Endometrium (tissue), 2 donors: Measurements from ENCODE around the gene SPP1.
"Not testable (repeated sequence)": the region's sequence is repeated elsewhere in the genome, so short reads cannot be mapped to it uniquely, and the experiment has no call there.

ENCODE experiments used
- FAIRE-seq: peaks from 2 replicates; lab custom pipeline; 2012; peaks lifted over from hg19 to GRCh38; lab: Jason Lieb, UNC
- donor health status: control.
- donor health status: control.

The SPP1 gene

DNA sequence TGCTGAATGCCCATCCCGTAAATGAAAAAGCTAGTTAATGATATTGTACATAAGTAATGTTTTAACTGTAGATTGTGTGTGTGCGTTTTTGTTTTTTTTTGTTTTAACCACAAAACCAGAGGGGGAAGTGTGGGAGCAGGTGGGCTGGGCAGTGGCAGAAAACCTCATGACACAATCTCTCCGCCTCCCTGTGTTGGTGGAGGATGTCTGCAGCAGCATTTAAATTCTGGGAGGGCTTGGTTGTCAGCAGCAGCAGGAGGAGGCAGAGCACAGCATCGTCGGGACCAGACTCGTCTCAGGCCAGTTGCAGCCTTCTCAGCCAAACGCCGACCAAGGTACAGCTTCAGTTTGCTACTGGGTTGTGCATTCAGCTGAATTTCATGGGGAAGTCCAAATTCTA lies at the start of gene SPP1:
Gene SPP1, plus strand, starts transcription at position 249 of the 400 bp plus-strand sequence. CDS start 1,182 bp downstream, outside the sequence.
- FAIRE-seq: no peak

DNA sequence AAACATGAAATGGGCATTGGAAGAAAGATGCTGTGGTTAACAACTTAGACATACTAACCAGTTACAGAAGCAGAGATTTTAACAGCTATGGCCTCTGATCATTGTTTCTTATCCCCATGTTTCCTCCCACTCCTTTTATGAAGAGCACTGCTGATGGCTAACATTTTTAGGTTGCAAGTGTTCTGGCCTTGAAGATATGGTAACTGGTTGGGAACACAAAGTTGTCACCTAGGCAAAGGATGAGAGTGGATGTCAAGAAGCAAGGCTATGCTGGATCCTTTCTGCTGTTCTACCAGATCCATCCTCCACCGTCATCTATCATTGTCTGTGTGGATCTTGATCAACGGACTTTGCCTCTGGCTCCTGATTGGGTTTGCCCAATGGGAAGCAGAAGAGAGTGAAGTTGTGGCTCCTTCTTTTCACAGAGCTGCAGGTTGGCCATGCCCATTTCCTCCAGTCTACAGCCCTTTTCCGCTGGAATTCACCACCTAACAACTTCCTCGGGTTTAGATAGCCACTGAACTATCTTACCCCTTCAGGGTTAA lies 48.9 kb upstream of the SPP1 start:
- no peak for FAIRE-seq

DNA sequence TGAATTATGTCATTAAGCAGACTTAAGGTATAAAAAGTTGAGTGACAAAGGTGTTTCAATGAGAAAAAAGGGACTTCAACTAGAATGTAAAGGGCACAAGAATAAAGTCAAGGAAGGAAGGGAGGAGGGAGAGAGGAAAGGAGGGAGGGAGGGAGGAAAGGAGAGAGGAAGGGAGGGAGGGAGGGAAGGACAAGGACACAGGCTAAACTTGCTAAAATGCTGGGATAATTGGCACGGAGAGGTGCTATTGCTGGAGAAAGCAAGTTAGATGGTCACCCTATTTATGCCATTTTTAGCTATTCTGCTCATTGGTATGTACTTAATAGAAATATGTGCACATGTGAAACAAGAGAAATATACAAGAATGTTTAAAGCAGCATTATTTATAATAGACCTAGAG lies 44.9 kb upstream of the SPP1 start:
- no peak for FAIRE-seq

DNA sequence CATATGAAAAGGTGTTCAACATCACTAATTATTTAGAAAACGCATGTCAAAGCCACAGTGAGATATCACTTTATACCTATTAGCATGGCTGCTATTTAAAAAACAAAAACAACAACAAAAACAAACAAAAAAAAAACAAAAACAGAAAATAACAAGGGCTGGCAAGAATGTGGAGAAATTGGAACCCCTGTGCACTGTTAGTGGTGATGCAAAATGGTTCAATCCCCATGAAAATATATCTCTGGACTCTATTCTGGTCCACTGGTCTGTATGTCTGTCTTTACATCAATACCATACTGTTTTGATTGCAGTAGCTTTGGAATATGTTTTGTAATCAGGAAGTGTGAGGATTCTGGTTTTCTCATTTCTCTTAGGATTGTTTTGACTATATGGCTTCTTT lies 43.6 kb upstream of the SPP1 start:
- no peak for FAIRE-seq

DNA sequence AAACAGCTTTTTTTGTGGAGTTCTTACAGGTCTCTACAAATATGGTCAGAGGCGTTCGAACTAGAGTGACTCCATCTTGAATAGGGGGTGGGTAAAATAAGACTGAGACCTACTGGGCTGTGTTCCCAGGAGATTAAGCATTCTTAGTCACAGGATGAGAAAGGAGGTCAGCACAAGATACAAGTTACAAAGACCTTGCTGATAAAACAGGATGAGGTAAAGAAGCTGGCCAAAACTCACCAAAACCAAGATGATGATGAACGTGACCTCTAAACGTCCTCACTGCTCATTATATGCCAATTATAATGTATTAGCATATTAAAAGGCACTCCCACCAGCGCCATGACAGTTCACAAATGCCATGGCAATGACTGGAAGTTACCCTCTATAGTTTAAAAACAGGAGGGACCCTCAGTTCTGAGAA lies 42.8 kb upstream of the SPP1 start:
- no peak for FAIRE-seq

DNA sequence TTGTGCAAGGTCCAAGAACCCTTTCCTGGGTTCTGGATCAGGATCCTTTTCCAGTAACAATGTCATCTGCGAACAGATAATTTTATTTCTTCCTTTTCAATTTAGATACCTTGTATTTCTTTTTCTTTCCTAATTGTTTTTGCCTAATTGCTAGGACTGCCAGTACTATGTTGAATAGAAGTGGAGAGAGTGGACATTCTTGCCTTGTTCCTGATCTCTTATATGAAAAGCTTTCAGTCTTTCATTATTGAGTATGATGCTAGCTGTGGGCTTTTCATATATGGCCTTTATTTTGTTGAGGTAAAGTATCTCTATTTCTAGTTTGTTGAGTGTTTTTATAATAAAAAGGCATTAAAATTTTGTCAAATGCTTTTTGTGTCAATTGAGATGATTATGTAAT lies 42.2 kb upstream of the SPP1 start:
- FAIRE-seq: no peak

DNA sequence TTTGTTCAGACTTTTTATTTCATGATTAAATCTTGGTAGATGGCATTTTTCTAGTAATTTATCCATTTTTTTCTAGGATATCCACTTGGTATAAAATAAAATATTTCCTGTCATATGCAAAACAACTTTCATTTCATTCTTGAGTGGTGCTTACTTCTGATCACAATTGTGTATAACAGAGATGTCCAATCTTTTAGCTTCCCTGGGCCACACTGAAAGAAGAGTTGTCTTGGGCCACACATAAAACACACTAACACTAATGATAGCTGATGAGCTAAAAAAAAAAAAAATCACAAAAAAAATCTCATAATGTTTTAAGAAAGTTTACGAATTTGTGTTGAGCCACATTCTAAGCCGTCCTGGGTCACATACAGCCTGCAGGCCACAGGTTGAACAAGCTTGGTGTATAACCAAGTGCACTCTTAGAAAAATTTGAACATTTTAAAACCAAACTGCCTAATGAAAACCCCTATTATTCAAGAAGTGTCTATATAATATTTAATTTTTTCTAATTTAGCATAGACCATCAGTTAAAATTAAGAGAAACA lies 41.3 kb upstream of the SPP1 start:
- no peak for FAIRE-seq

DNA sequence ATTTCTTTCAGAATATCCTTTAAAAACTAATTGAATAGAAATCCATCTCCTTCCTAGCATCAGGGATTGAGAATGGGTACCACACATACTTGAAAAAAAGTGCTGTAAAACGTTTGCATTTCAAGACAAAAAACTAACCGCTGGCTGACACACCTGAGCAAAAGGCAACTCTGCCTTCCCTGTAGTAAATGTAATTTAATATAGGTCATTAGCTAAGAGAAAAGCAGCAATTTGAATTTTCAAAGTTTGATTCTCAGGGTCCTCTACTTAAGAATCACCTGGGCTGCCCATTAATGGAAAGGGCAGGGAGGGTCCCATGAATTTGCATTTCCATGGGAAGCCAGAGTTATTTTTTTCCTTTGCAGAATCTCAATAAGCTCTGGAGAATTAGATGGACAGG lies 40.5 kb upstream of the SPP1 start:
- no peak for FAIRE-seq

DNA sequence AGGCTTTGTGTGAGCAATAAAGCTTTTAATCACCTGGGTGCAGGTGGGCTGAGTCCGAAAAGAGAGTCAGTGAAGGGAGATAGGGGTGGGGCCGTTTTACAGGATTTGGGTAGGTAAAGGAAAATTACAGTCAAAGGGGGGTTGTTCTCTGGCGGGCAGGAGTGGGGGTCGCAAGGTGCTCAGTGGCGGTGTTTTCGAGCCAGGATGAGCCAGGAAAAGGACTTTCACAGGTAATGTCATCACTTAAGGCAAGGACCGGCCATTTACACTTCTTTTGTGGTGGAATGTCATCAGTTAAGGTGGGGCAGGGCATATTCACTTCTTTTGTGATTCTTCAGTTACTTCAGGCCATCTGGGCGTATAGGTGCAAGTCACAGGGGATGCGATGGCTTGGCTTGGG lies 39.6 kb upstream of the SPP1 start:
- FAIRE-seq: not testable (repeated sequence)

DNA sequence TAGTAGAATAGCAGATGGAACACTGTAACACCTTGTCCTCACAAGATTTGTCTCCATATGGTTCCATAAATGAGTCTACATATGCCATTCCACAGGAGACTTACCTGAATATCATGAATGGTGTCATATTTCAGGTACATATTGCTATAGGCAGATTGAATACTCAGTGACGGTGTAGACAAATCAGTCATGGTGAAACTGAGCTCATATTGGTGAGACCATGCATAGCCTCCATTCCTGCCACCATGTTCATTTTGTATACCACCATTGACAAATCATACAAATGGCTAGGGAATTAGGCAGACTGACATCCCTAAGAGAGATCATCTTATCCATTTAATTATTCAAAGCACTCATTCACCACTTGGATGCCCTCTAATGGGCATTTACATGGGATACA lies 38.0 kb upstream of the SPP1 start:
- FAIRE-seq: no peak

DNA sequence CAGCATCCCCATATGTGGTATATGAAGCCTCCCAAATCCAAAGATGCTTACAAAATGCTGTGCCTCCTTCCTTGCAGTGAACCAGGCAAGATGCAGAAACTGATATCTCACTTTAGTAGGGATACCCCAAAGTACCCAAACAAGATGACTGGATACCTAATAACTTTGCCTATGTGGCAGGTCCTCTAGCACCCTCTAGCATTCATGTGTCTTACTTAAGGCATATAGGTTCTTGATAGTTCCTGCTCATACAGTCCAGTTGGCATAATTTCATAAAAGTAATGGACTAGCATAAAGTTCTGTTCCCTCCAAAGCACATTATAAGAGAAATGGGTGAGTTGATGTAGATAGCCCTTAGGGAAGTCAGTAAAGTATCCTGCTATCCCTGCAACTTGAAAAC lies 36.8 kb upstream of the SPP1 start:
- FAIRE-seq: no peak

DNA sequence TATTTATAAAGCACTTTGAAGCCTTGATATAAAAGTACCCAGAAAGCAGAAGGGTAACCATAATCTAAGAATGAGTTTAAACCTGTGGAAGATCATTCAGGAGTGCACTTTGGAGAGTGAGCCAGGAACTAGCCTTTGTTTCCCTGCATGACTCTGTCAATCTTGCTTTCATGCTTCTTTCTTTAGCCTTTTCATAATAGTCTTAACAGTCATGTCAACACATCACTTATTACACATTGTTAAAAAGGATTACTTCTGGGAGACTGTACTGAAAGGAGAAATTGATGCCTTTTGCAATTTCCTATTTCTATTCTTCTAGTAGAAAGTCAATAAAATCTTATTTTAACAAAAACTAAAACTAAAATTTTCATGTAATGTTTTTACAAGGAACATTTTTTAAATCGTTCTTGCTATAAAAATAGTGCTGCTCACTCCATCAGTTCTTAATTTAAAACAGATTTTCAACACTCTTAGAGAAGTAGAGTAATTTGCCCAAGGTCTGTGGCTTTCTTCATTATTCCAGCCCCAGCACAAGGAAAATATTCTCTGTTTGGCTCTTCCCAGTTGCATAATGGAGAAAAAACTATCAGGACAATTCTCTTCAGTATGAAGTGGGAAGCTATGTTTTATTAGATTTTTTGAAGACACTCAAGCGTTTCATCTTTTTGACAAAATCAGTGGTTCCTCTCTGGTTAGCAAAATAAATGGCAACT lies 35.4 kb upstream of the SPP1 start:
- FAIRE-seq: peak; percentile 61

DNA sequence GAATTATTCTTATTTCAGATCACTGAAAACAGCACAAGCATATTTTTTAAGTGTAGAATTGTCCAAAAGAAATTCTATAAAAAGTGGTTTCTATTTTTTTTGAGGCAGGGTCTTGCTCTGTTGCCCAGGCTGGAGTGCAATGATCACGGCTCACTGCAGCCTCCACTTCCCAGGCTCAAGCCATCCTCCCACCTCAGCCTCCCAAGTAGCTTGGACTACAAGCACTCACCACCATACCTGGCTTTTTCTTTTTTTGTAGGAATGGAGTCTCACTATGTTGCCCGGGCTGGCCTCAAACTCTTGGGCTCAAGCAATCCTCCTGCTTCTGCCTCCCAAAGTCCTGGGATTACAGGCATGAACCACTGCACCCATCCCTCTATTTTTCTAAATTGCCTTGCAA lies 34.7 kb upstream of the SPP1 start:
- not testable (repeated sequence) for FAIRE-seq

DNA sequence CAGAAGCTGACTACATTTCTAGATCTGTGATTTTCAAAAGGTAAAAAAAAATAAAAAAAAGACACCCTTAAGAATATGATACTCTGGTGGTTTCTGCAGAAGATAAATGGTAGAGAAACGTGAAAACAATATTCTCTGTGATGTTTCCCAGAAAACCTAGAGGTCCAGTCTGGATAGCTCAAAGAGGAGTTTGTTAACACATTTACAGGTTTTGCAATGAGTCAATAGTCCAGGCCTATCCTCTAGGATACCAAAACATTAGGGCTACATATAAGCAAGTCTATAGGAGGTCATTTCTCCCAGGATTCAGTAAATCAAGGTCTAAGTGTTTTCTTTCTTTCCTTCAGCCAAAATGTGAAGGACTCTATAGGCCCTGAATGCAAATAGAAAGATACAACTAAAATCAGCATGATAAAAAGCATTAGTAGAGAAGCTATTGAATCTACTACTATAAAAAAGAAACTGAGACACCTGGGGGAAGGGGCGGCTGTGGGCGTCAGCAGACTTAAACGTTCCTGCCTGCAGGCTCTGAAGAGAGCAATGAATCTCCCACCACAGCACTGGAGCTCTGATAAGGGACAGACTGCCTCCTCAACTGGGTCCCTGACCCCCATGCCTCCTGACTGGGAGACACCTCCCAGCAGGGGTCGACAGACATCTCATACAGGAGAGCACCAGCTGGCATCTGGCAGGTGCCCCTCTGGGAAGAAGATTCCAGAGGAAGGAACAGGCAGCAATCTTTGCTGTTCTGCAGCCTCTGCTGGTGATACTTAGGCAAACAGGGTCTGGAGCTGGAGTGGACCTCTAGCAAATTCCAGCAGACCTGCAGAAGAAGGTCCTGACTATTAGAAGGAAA lies 33.7 kb upstream of the SPP1 start:
- no peak for FAIRE-seq

DNA sequence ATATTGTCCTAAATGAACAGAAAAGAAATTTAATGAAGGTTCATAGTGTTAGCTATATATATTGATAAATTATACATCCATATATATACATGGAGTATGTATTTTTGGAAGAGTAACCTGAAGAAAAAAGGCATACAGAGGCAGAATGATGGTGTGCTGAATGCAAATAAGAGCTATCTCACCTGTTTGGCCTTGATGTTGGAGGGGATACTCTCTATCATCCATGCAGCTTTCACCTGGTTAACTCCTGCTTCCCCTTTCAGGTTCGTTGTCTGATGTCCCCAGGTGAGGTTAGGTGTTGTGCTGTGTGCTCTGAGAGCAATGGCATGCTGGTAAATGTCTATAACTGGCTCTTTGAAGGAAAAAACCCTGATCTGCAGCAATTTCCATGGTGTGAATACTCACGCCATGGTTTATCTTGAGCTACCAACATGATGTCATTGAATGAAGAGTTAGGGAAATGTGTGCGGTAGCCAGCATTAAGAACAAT lies 31.8 kb upstream of the SPP1 start:
- FAIRE-seq: no peak

DNA sequence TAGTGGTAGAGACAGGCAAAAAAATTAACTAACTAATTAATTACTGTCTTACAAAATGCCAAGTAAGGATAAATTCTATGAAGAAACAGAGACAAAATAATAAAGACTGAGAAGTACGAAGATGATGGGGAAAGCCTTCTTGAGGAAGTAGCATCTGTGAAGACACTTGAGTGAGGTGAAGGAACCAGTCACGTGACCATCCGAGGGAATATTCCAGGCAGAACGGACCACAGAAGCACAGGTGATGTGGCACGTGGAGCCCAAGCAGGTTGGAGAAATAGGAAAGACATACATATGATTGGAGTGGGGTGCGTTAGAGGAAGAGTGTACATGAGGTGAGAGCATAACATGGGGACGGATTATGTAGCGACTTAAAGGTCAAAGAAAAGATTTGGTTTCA lies 30.5 kb upstream of the SPP1 start:
- FAIRE-seq: no peak

DNA sequence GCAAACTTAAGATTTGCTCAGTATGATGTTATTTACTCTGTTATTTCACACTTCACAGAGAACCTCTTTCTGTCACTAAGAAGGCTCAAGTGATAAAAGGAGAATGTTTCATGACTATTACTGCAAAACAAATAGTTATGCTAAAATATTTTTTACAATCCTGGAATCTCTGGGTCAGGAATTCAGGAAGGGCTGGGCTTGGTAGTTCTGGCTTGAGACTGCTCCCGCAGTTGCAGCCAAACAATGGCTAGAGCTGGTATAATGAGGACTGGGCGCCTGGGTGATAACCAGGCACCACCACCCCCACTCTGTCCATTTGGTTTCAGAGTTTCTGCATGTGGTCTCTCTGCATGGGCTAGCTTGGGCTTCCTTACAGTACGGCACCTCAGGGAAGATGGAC lies 28.7 kb upstream of the SPP1 start:
- no peak for FAIRE-seq

DNA sequence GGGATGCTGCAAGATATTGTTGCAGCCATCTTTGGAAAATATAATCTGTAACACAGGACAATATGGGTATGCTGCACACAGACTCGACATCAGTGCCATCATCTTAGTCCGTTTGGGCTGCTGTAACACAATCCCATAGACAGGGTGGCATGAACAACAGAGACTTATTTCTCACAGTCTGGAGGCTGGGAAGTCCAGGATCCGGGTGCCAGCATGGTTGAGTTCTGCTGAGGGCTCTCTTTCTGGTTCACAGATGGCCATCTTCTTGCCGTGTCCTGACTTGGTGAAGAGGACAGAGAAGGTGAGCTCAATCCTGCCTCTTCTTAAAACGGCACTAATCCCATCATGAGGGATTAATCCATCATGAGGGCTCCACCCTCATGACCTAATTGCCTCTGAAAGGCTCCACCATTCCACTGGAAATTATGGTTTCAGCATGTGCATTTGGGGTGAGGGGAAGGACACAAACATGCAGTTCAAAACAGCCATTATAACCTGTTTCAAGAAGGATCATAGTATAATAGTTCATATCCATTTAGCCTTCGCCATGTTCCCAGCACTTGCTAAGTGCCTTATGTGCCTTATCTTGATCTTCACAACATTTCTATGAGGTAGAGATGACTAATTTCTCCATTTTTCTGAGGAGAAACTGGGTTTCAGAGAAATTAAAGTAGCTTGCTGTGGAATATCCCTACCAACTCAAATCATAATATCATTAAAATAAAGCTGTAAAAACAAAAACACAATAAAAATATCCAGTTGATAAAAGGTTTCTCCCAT lies 27.9 kb upstream of the SPP1 start:
- no peak for FAIRE-seq

DNA sequence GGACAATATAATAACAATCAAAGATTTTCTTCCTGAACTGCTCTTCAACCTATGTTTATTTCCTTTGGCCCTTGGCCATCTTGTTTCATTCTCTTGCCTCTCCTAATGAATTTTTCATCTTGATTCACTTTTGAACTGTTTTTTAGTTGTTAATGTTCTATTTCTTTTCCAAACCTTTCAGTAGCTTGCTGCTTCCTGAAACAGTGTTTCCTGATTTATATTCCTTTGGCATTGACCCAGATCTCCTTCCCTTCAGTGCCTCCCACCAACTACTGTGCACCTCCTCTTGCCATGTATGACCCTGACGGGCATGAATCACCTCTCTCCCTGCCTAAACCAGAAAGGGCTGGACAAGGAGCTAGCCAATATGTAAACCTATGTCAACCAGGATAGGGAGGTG lies 25.6 kb upstream of the SPP1 start:
- FAIRE-seq: no peak

DNA sequence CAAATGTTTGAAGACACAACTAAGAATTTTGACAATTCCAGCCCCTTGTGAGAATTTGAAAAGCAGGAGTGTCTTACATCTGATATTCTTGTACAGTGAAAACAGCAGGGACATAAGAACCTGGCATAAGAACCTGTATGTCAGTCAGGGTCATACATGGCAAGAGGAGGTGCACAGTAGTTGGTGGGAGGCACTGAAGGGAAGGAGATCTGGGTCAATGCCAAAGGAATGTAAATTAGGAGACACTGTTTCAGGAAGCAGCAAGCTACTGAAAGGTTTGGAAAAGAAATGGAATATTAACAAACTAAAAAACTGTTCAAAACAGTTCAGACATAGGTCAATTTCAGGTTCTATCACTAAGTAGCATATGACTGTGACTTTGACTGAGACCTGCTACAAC lies 25.0 kb upstream of the SPP1 start:
- FAIRE-seq: no peak

DNA sequence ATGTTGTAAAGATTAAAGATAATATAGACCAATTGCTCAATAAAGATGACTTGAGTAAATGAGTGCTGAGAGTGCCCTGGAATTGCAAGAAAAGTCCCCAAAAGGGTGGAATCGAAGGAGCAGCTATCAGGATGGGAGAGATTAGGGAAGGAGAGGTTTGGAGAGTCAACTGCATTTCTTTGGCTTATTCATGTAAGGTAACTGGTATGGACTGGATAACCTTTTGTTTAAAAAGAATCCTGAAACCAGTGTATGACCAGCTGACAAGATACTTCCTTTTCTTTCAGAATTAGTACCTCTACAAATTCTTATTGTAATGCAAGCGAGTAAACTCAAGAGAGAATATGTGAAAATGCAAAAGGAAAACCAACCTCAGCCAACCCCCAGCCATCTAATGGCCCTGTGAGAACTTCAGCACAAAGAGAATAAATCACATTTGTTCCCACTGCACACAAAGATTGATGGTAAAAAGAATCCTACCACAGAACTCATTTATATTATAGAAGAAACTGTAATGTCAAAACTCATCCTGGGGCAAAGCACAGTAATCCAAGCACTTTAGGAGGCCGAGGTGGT lies 24.5 kb upstream of the SPP1 start:
- no peak for FAIRE-seq

DNA sequence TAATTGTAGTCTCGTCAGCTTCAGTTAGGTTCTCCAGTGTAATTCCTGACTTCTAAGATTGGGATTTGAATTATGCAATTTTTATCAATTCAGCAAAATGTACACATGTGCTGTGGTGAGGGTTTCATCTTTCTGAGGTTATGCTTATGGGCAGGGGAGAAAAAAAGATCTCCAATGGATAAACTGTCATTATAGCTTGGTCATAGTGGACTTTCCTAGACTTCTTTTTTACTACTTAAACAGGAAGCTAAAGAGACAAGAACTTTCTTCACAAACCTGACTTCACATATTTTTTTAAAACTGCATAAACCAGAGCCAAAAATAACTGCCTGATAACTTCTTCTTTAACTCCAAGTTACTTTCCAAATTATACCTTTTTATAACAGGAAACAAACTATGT lies 21.7 kb upstream of the SPP1 start:
- FAIRE-seq: no peak
